ENCODE data around the gene KIF21A. TPM values are rescaled to one million over a fixed set of nuclear protein-coding genes. Genes with fewer than 3 reads are reported as not detected.

Gene KIF21A
- total and polyA plus RNA-seq, 2 donors (not counting 1 experiment from before 2014, with no cell fraction given) = 2.5 to 5.9 TPM

DNA sequence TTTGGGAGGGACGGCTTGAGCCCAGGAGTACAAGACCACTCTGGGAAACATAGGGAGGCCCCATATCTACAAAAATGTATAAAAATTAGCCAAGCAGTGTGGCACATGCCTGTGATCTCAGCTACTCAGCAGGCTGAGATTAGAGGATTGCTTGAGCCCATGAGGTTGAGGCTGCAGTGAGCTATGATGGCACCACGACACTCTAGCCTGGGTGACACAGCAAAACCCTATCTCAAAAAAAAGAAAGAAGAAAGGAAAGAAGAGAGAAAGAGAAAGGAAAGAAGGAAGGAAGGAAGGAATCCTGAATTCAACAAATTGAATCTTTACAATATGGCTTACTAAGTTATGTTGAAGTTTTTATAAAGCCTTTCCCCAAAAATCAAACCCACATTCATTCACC, 2.1 kb downstream of the KIF21A start:
- Histone ChIP-seq H3K9ac (ENCODE audit: insufficient read depth, low read length) (no peak overlapping the region), H3K27ac (ENCODE audit: insufficient read depth, low read length) (no peak overlapping the region), H3K4me3 (replicated peaks in 1 of 4; ENCODE audit: control extremely low read depth in 1 of 4, insufficient read depth in 1 of 4, low read depth in 3 of 4, low read length in 4 of 4) (no peak overlapping the region), H3K79me2 (ENCODE audit: control insufficient read depth, insufficient read depth, low read length) (no peaks in the 10 kb centered on the region), H2AFZ (ENCODE audit: low read length) (no peak overlapping the region), H3K36me3 (ENCODE audit: control insufficient read depth, insufficient read depth, low read length) (no peaks in the 10 kb centered on the region), H4K20me1 (ENCODE audit: control insufficient read depth, extremely low read depth, insufficient read depth, low read length) (no peaks in the 10 kb centered on the region), H3K4me2 (ENCODE audit: extremely low read depth, insufficient read depth, low read length) (no peak overlapping the region), H3K9me3 (ENCODE audit: control insufficient read depth, insufficient read depth, low read depth, low read length) (no peaks in the 10 kb centered on the region), H3K4me1 (ENCODE audit: control insufficient read depth, extremely low read depth, insufficient read depth, low read length) (peaks cover 2% of the 10 kb centered on the region), H3K27me3 (ENCODE audit: control insufficient read depth, insufficient read depth, low read length) (no peaks in the 10 kb centered on the region)
- DNase-seq (ENCODE audit: low read depth in 2 of 2) = no peak
- TF ChIP-seq EZH2 (IDR thresholded peaks at IDR 0.05; ENCODE audit: low read length, missing control alignments) = no peak
- TF ChIP-seq, protein P1, sequence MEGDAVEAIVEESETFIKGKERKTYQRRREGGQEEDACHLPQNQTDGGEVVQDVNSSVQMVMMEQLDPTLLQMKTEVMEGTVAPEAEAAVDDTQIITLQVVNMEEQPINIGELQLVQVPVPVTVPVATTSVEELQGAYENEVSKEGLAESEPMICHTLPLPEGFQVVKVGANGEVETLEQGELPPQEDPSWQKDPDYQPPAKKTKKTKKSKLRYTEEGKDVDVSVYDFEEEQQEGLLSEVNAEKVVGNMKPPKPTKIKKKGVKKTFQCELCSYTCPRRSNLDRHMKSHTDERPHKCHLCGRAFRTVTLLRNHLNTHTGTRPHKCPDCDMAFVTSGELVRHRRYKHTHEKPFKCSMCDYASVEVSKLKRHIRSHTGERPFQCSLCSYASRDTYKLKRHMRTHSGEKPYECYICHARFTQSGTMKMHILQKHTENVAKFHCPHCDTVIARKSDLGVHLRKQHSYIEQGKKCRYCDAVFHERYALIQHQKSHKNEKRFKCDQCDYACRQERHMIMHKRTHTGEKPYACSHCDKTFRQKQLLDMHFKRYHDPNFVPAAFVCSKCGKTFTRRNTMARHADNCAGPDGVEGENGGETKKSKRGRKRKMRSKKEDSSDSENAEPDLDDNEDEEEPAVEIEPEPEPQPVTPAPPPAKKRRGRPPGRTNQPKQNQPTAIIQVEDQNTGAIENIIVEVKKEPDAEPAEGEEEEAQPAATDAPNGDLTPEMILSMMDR (conservative IDR thresholded peaks at IDR 0.05 in 1 of 2, IDR thresholded peaks at IDR 0.05 in 1 of 2; ENCODE audit: low read depth in 1 of 2, low read length in 2 of 2) = no peak

DNA sequence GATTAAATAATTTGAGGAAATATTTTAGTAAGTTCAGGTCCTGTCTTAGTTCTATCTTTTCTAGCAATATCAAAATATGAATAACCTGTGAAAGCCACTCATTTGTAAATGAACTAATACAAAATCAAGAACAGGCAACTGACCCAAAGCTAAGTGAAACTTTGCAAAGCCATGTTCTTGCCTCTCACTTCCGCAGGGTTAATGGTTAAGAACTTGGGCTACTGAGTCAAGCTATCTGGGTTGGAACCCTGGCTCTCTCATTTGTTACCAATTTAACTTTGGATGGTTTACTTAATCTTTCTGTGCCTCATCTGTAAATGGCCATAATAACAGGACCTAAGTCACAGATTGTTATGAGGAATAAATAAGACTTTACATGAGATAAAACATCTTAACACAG, 2.8 kb downstream of the KIF21A start:
- Histone ChIP-seq H3K4me1 (ENCODE audit: control insufficient read depth, extremely low read depth, insufficient read depth, low read length) (peaks cover 2% of the 10 kb centered on the region), H2AFZ (ENCODE audit: low read length) (no peak overlapping the region), H3K9ac (ENCODE audit: insufficient read depth, low read length) (no peak overlapping the region), H3K27me3 (ENCODE audit: control insufficient read depth, insufficient read depth, low read length) (no peaks in the 10 kb centered on the region), H3K9me3 (ENCODE audit: control insufficient read depth, insufficient read depth, low read depth, low read length) (no peaks in the 10 kb centered on the region), H4K20me1 (ENCODE audit: control insufficient read depth, extremely low read depth, insufficient read depth, low read length) (no peaks in the 10 kb centered on the region), H3K4me3 (replicated peaks in 1 of 4; ENCODE audit: control extremely low read depth in 1 of 4, insufficient read depth in 1 of 4, low read depth in 3 of 4, low read length in 4 of 4) (no peak overlapping the region), H3K27ac (ENCODE audit: insufficient read depth, low read length) (no peak overlapping the region), H3K4me2 (ENCODE audit: extremely low read depth, insufficient read depth, low read length) (no peak overlapping the region), H3K36me3 (ENCODE audit: control insufficient read depth, insufficient read depth, low read length) (no peaks in the 10 kb centered on the region), H3K79me2 (ENCODE audit: control insufficient read depth, insufficient read depth, low read length) (no peaks in the 10 kb centered on the region)
- DNase-seq (ENCODE audit: low read depth in 2 of 2) = no peak
- TF ChIP-seq, protein P1 (conservative IDR thresholded peaks at IDR 0.05 in 1 of 2, IDR thresholded peaks at IDR 0.05 in 1 of 2; ENCODE audit: low read depth in 1 of 2, low read length in 2 of 2) = no peak
- TF ChIP-seq EZH2 (IDR thresholded peaks at IDR 0.05; ENCODE audit: low read length, missing control alignments) = no peak

DNA sequence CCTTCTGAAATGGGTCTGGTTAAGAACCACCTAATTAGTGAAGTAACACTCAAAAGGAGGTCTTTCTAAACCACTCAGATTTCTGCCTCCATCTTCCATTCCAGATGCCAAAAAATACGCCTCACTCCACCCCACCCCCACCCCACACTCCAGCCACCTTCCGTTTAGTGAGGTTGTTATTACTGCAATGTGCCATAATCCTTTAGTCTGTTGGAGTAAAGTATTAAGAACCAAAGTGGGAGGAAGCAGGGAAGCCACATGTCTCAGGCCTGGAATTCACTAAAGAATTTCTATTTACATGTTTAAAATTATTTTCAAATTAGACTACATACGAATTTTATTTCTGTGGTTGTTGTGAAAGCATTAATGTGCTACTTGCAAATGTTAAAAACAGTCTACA, 7.4 kb downstream of the KIF21A start:
- Histone ChIP-seq H3K4me2 (ENCODE audit: extremely low read depth, insufficient read depth, low read length) (no peak overlapping the region), H3K27ac (ENCODE audit: insufficient read depth, low read length) (no peak overlapping the region), H4K20me1 (ENCODE audit: control insufficient read depth, extremely low read depth, insufficient read depth, low read length) (no peaks in the 10 kb centered on the region), H3K9me3 (ENCODE audit: control insufficient read depth, insufficient read depth, low read depth, low read length) (no peaks in the 10 kb centered on the region), H3K9ac (ENCODE audit: insufficient read depth, low read length) (no peak overlapping the region), H3K36me3 (ENCODE audit: control insufficient read depth, insufficient read depth, low read length) (no peaks in the 10 kb centered on the region), H3K4me3 (replicated peaks in 1 of 4; ENCODE audit: control extremely low read depth in 1 of 4, insufficient read depth in 1 of 4, low read depth in 3 of 4, low read length in 4 of 4) (no peak overlapping the region), H3K4me1 (ENCODE audit: control insufficient read depth, extremely low read depth, insufficient read depth, low read length) (no peaks in the 10 kb centered on the region), H3K27me3 (ENCODE audit: control insufficient read depth, insufficient read depth, low read length) (no peaks in the 10 kb centered on the region), H3K79me2 (ENCODE audit: control insufficient read depth, insufficient read depth, low read length) (no peaks in the 10 kb centered on the region), H2AFZ (ENCODE audit: low read length) (no peak overlapping the region)
- no peak for DNase-seq (ENCODE audit: low read depth in 2 of 2)
- no peak for TF ChIP-seq EZH2 (IDR thresholded peaks at IDR 0.05; ENCODE audit: low read length, missing control alignments)
- TF ChIP-seq, protein P1 (conservative IDR thresholded peaks at IDR 0.05 in 1 of 2, IDR thresholded peaks at IDR 0.05 in 1 of 2; ENCODE audit: low read depth in 1 of 2, low read length in 2 of 2) = no peak
